Activated B cell treated with CpG ODN at 0.5 μM for 24 hours (primary cell): ENCODE results near the gene PRSS23. TPM values are rescaled to one million over a fixed set of nuclear protein-coding genes. Genes with fewer than 3 reads are reported as not detected.

Source experiments
- ATAC-seq: fragments of 200-7000 bp; cut with Tn5 transposase; one replicate; pipeline ENCODE4 v1.10.0; 2021; ENCODE audit warnings: low read depth, mild to moderate bottlenecking, moderate library complexity
- CTCF ChIA-PET: fragments of 350-600 bp; sonication (Branson Sonifier 250); formaldehyde crosslinking; loops from one replicate; lab custom pipeline; 2021; ENCODE audit warnings: antibody characterized with exemption; lab: Charles Lee
- POLR2A ChIA-PET: fragments of 350-600 bp; sonication (Branson Sonifier 250); formaldehyde crosslinking; loops from one replicate; lab custom pipeline; 2021; ENCODE audit warnings: antibody characterized with exemption; lab: Charles Lee
- DNase-seq: peaks from one replicate; pipeline ENCODE4 v3.0.0; 2022
- H3K27ac Mint-ChIP-seq: one replicate; pipeline ENCODE4 v1.8.0; 2020; ENCODE audit warnings: mixed read lengths
- H3K27me3 Mint-ChIP-seq: one replicate; pipeline ENCODE4 v1.8.0; 2021; ENCODE audit warnings: mixed read lengths
- H3K36me3 Mint-ChIP-seq: one replicate; pipeline ENCODE4 v1.8.0; 2021; ENCODE audit warnings: low read depth, mixed read lengths
- H3K4me1 Mint-ChIP-seq: one replicate; pipeline ENCODE4 v1.8.0; 2021; ENCODE audit warnings: mixed read lengths
- H3K4me3 Mint-ChIP-seq: one replicate; pipeline ENCODE4 v1.8.0; 2020; ENCODE audit warnings: mild to moderate bottlenecking, mixed read lengths
- H3K9me3 Mint-ChIP-seq: one replicate; pipeline ENCODE4 v1.8.0; 2020; ENCODE audit warnings: mixed read lengths
- CTCF ChIP-seq: fragments of 200-600 bp; IDR thresholded peaks from one replicate; pipeline ENCODE4 v1.8.0; 2022; ENCODE audit warnings: antibody characterized with exemption, mild to moderate bottlenecking
- intact Hi-C: fragments of 100-400 bp; cut with micrococcal nuclease; formaldehyde crosslinking; loops from one replicate; pipeline ENCODE4 v1.15.1; 2024
- total RNA-seq: library from RNA; stranded (reverse); gene quantifications from 2 replicates; pipeline ENCODE4 v1.2.3, GENCODE V29; 2022

Gene PRSS23
- total RNA-seq, 1 donor from 2014 or later: not detected

- CTCF ChIA-PET: no interaction called here
- Mint-ChIP-seq H3K36me3 (no peaks in the 10 kb centered on the region), H3K4me3 (no peak overlapping the region), H3K9me3 (no peaks in the 10 kb centered on the region), H3K4me1 (no peaks in the 10 kb centered on the region), H3K27me3 (no peaks in the 10 kb centered on the region), H3K27ac (no peak overlapping the region)
- intact Hi-C loops: no loop called here
- ATAC-seq: no peak
- DNase-seq: no peak
- POLR2A ChIA-PET: no interaction called here
- TF ChIP-seq CTCF: no peak
These were observed 49.3 kb downstream of the PRSS23 start for GRCh38 chr11:86849679-86850078.

Other genes starting within 250 kb of the PRSS23 start
- gene ME3, start 127.9 kb upstream of the PRSS23 start, total RNA-seq: 0.71 and 1.3 TPM in 2 replicates
- gene FZD4, start 154.9 kb downstream of the PRSS23 start, total RNA-seq: not detected in 2 replicates
- gene TMEM135, start 237.4 kb downstream of the PRSS23 start, total RNA-seq: 7.4 and 10.1 TPM in 2 replicates